A673 (cell line): ENCODE data around the gene ITSN1. TPM values are rescaled to one million over a fixed set of nuclear protein-coding genes. Genes with fewer than 3 reads are reported as not detected.
A peak's percentile ranks its signal among the peaks of the same experiment; 100 is the strongest.

Experiments used
- BruUV-seq: library from RNA; stranded (reverse); fragments of 400-500 nt; replicated peaks from 2 replicates; lab custom pipeline; 2021; lab: Mats Ljungman, UMichigan
- CTCF ChIA-PET: fragments of 300-600 bp; sonication (Branson Sonifier 250); formaldehyde crosslinking; loops from one replicate; lab custom pipeline; 2022; ENCODE audit warnings: antibody characterized with exemption; lab: Charles Lee
- POLR2A ChIA-PET: fragments of 300-600 bp; sonication (Branson Sonifier 250); formaldehyde crosslinking; loops from one replicate; lab custom pipeline; 2022; ENCODE audit warnings: antibody characterized with exemption; ENCODE audit not compliant: low non-redundant PET; lab: Charles Lee
- DNase-seq: peaks from one replicate; pipeline ENCODE4 v3.0.0-alpha.2; 2015; ENCODE audit warnings: low spot score
- H3K27ac ChIP-seq: fragments of 200-600 bp; sonication (generic); 2 replicates; pipeline ENCODE4 v1.5.1; 2016; ENCODE audit warnings: mixed run types, low read depth, mild to moderate bottlenecking, mixed read lengths, antibody characterized with exemption, low read length; ENCODE audit not compliant: poor library complexity, severe bottlenecking
- H3K27me3 ChIP-seq: fragments of 200-600 bp; sonication (generic); replicated peaks from 2 replicates; pipeline ENCODE4 v1.6.1; 2017; ENCODE audit warnings: mixed run types, low read depth, mild to moderate bottlenecking, mixed read lengths, antibody characterized with exemption, low read length; ENCODE audit not compliant: insufficient read depth, poor library complexity
- H3K36me3 ChIP-seq: fragments of 200-600 bp; sonication (generic); 2 replicates; pipeline ENCODE4 v1.6.1; 2016; ENCODE audit warnings: mixed run types, mild to moderate bottlenecking, mixed read lengths, antibody characterized with exemption, low read length; ENCODE audit not compliant: insufficient read depth, poor library complexity, severe bottlenecking
- H3K4me1 ChIP-seq: fragments of 200-600 bp; sonication (generic); 2 replicates; pipeline ENCODE4 v1.6.1; 2017; ENCODE audit warnings: mixed run types, mild to moderate bottlenecking, mixed read lengths, antibody characterized with exemption, low read length; ENCODE audit not compliant: insufficient read depth, poor library complexity, severe bottlenecking
- H3K4me3 ChIP-seq: fragments of 200-600 bp; sonication (generic); 2 replicates; pipeline ENCODE4 v1.5.1; 2016; ENCODE audit warnings: low read depth, mixed run types, mild to moderate bottlenecking, mixed read lengths, low read length; ENCODE audit not compliant: poor library complexity, severe bottlenecking
- H3K9me3 ChIP-seq: fragments of 200-600 bp; sonication (generic); 2 replicates; pipeline ENCODE4 v1.6.1; 2016; ENCODE audit warnings: mixed run types, low read depth, mild to moderate bottlenecking, mixed read lengths, antibody characterized with exemption, low read length; ENCODE audit not compliant: poor library complexity, severe bottlenecking
- CTCF ChIP-seq: fragments of 300-800, 200-600 bp; sonication (generic); conservative IDR thresholded peaks from 2 replicates; pipeline ENCODE4 v1.5.1; 2017; ENCODE audit warnings: low read depth, mild to moderate bottlenecking, antibody characterized with exemption, low read length, moderate library complexity, mixed read lengths
- EZH2 ChIP-seq: fragments of 200-600 bp; sonication (generic); IDR thresholded peaks from 2 replicates; pipeline ENCODE4 v1.6.1; 2017; ENCODE audit warnings: borderline replicate concordance, low read depth, mild to moderate bottlenecking, mixed read lengths, antibody characterized with exemption, low read length; ENCODE audit not compliant: poor library complexity, severe bottlenecking
- intact Hi-C: fragments of 100-400 bp; cut with micrococcal nuclease; formaldehyde crosslinking; loops from one replicate; pipeline ENCODE4 v1.10.0; 2022; ENCODE audit not compliant: unreplicated experiment
- total RNA-seq: library from RNA; stranded (reverse); gene quantifications from 2 replicates; pipeline ENCODE4 v1.2.3, GENCODE V29; 2021

The ITSN1 gene
- total RNA-seq, 1 experiment from 2014 or later, result 54.2 TPM

DNA sequence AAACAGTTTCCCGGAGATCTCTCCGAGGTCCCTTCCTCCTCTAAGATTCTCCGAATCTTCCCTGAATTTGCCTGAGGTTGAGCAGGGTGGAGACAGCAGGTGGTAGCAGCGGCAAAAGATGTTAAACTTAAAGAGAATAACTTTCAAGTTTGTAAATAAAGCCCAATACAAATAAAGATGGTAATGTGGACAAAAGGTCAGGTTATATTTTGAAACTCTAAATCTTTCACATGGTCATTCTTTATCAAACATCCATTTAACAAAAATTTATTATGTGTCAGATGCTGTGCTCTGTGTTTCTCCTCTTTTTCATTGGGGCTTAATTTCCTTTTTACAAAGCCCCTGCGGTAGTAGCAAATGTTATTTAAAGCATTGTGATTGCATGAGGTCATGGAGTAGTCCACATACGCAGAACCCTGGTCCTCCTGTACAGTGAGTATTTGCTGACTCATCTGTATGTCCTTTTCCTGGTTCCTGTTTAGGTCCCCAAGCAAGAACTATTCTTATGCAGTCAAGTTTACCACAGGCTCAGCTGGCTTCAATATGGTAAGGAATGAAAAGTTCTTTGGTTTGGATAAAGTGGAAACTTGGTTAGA lies 119.2 kb downstream of the ITSN1 start:
- peaks cover 11% of the 10 kb centered on the region for H3K4me1 ChIP-seq
- no peak overlapping the region for H3K4me3 ChIP-seq
- TF ChIP-seq CTCF (no peak), EZH2 (no peak)
- peak; percentile 83 for DNase-seq
- ChIA-PET CTCF (no interaction called here), POLR2A (no interaction called here)
- peaks cover 8% of the 10 kb centered on the region for H3K36me3 ChIP-seq
- H3K9me3 ChIP-seq, result no peaks in the 10 kb centered on the region
- BruUV-seq, result no TSS peak
- intact Hi-C loops, result no loop called here
- peak overlapping the region; percentile 43 for H3K27ac ChIP-seq
- no peaks in the 10 kb centered on the region for H3K27me3 ChIP-seq

- no peak for TF ChIP-seq CTCF
- TF ChIP-seq EZH2, result no peak
- no peak overlapping the region for H3K27ac ChIP-seq
- H3K4me3 ChIP-seq, result no peak overlapping the region
- ChIA-PET CTCF (no interaction called here), POLR2A (no interaction called here)
- no peaks in the 10 kb centered on the region for H3K9me3 ChIP-seq
- H3K4me1 ChIP-seq, result peaks cover 17% of the 10 kb centered on the region
- BruUV-seq, result no TSS peak
- no peaks in the 10 kb centered on the region for H3K27me3 ChIP-seq
- H3K36me3 ChIP-seq, result peaks cover 8% of the 10 kb centered on the region
- intact Hi-C loops, result no loop called here
- DNase-seq, result no peak
Measured at GRCh38 chr21:33762803-33763581, 120.7 kb downstream of the ITSN1 start.

GRCh38 chr21:33763582-33763899 lies 121.2 kb downstream of the ITSN1 start:
- BruUV-seq, result no TSS peak
- intact Hi-C loops, result no loop called here
- ChIA-PET CTCF (no interaction called here), POLR2A (interaction anchor here (0.6 kb wide), 1 partner anchor 472 kb away, joined by 3 read pairs; no protein-coding TSS in a partner anchor)
- H3K9me3 ChIP-seq, result no peaks in the 10 kb centered on the region
- no peak for TF ChIP-seq CTCF
- no peak for TF ChIP-seq EZH2
- no peak overlapping the region for H3K27ac ChIP-seq
- no peak overlapping the region for H3K4me3 ChIP-seq
- no peaks in the 10 kb centered on the region for H3K27me3 ChIP-seq
- H3K36me3 ChIP-seq, result peaks cover 8% of the 10 kb centered on the region
- H3K4me1 ChIP-seq, result peaks cover 22% of the 10 kb centered on the region
- DNase-seq, result no peak
